HPDE6-E6E7 (cell line): ENCODE measurements around the gene KLF18.
"Not testable (repeated sequence)": the region's sequence is repeated elsewhere in the genome, so short reads cannot be mapped to it uniquely, and the experiment has no call there.

Source experiments
- DNase-seq: peaks from one replicate; pipeline ENCODE4 v3.0.0; 2011; ENCODE audit warnings: missing footprints; ENCODE audit errors: extremely low spot score

KLF18 gene

DNA sequence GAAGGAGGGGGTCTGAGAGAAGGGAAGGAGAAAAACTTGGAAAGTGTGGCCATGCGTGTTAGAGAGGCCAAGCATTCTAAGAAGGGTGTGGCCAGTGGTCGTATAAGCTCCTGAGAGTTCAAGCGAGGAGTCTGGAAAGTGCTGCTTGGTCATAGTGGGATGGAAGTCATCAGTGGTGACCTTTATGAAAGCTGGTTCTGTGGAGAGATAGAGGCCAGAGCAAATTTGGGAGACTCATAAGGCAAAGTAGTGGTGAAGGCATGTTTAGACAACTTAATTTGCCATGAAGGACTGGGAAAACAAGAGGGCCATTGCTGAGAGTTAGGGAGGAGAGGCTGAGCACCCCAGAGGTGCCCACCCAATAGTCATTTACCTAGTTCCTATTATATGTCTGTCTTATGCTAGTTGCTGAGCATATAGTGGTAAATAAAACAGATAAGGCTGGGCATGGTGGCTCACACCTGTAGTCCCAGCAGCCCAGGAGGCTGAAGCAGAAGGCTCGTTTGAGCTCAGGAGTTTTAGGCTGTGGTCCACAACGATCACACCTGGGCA lies 21.0 kb downstream of the KLF18 start:
- DNase-seq: no peak

- DNase-seq: no peak
These were observed 21.9 kb downstream of the KLF18 start for GRCh38 chr1:44119525-44119924.

GRCh38 chr1:44118682-44119081 lies 22.7 kb downstream of the KLF18 start, which contains the start of gene KLF17:
Gene KLF17 (plus strand): TSS chr1:44118821. CDS start chr1:44118908, 87 bp downstream.
- no peak for DNase-seq

- not testable (repeated sequence) for DNase-seq
These were observed 24.2 kb downstream of the KLF18 start for GRCh38 chr1:44117272-44117671.

- no peak for DNase-seq
These were observed 27.3 kb downstream of the KLF18 start for GRCh38 chr1:44114098-44114497.

DNA sequence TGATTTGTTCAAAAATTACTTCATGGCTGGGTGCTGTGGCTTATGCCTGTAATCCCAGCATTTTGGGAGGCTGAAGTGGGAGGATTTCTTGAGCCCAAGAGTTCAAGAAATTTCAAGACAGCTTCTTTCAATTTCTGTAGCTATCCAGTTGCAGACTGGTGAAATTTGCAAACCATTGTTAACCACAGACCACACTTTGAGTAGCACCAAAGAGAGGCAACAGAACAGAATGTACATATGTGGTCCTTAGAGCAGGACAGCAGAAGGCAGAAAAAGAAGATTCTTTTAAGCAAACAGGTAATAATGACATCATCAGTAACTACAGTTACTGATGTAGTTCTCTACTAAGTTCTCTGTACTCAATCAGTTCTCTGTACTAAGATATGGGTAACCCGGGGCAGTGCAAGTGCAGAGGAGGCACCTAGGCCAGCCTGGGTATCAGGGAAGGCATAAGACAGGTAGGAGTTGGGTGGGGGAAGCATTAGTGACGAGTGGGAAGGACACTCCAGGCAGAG lies 28.3 kb downstream of the KLF18 start:
- DNase-seq: no peak

- no peak for DNase-seq
These were observed 28.9 kb downstream of the KLF18 start for GRCh38 chr1:44112486-44112885.

- no peak for DNase-seq
These were observed 29.6 kb downstream of the KLF18 start for GRCh38 chr1:44111861-44112260.

GRCh38 chr1:44110916-44111315 lies 30.5 kb downstream of the KLF18 start:
- DNase-seq: no peak

DNA sequence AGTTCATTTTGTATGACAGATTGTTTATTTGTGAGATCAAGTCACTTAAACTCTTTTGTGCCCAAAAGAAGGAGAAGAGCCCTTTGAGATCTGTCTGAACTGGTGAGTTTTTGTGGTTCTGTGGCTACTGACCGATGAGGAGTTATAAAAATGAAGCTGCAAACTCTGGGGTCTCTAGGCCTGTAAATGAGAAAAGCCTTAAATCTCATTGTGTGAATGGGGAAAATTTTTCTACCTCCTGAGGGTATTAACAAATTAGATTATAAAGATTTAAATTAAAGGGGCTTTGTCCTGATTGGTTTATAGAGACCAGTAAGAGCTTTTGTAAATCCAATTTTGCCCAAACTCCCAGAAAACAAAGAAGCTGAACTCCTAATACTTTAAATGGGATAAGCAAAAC lies 32.5 kb downstream of the KLF18 start:
- DNase-seq: no peak

GRCh38 chr1:44108241-44108640 lies 33.2 kb downstream of the KLF18 start:
- no peak for DNase-seq

- no peak for DNase-seq
These were observed 35.6 kb downstream of the KLF18 start for GRCh38 chr1:44105810-44106209.

DNA sequence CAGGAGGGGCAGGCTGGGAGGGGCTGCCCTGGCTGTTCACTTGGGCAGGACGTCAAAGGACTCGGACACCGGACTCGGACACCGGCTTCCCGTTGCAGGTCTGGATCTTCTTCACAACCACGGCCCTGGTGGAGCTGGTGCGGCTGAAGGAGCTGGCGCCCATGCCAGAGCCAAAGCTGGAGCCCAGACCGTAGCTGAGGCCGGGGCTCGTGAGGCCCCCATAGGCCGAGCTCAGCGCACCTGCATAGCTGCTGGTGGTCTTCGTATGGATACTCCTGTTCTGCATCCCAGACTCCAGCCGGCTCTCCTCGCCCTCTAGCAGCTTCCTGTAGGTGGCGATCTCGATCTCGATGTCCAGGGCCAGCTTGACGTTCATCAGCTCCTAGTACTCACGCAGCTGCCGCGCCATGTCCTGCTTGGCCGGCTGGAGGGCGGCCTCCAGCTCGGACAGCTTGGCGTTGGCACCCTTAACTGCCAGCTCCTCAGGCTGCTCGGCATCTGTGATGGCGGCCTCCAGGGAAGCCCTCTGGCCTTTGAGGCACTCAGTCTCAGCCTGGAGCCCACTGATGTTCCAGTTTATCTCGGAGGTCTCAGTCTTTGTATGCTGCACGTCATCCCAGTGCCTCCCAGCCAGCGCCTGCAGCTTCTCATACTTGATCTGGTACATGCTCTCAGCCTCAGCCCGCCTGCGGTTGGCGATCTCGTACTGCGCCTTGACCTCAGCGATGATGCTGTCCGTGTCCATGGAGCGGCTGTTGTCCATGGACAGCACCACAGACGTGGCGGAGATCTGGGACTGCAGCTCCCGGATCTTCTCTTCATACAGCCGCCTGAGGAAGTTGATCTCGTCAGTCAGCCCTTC lies 37.9 kb downstream of the KLF18 start:
- DNase-seq: no peak

DNA sequence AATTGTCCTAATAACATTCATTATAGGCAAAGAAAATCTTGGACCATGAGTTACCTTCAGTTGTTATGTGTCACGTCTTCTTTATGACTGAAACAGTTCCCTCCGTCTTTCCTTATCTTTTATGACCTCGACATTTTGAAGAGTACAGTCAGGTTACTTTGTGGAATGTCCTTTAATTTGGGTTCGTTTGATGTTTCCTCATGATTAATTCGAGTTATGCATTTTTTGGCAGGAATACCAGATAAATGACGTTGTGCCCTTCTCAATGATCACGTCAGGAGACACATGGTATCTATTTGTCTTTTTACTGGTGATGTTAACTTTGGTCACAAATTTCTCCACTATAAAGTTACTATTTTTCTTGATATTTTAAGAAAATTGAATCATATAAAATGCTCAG lies 40.1 kb downstream of the KLF18 start:
- no peak for DNase-seq

- no peak for DNase-seq
These were observed 41.1 kb downstream of the KLF18 start for GRCh38 chr1:44100183-44100868.

DNA sequence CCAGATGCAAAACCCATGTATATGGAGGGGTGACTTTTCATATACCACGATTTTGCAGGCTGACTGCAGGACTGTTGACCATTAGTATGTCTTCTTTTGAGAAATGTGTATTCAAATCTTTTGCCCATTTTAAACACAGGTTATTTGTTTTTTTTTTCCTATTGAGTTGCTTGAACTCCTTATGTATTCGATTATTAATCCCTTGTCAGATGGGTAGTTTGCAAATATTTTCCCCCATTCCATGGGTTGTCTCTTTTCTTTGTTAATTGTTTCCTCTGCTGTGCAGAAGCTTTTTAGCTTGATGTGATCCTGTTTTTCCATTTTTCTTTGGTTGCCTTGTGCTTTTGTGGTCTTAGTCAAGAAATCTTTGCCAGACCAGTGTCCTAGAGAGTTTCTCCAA lies 47.4 kb downstream of the KLF18 start:
- DNase-seq: no peak

GRCh38 chr1:44090429-44091252 lies 50.8 kb downstream of the KLF18 start:
- DNase-seq: no peak

GRCh38 chr1:44089371-44090048 lies 51.9 kb downstream of the KLF18 start:
- no peak for DNase-seq
